Activated CD4-positive, alpha-beta T cell treated with anti-CD3 and anti-CD28 coated beads for 24 hours (primary cell): Measurements from ENCODE around the gene STAT1.
"Not testable (repeated sequence)": the region's sequence is repeated elsewhere in the genome, so short reads cannot be mapped to it uniquely, and the experiment has no call there.

Experiments
- DNase-seq, 2 donors: peaks; one replicate each; pipeline ENCODE4 v3.0.0-alpha.2; 2020; ENCODE audit warnings: low read depth in 2 of 2

STAT1 gene

GRCh38 chr2:190981733-190982132 lies 32.2 kb downstream of the STAT1 start:
- DNase-seq = no peak

GRCh38 chr2:190981333-190981732 lies 32.6 kb downstream of the STAT1 start:
- no peak for DNase-seq

GRCh38 chr2:190980630-190981209 lies 33.3 kb downstream of the STAT1 start:
- no peak for DNase-seq

- DNase-seq = no peak
These were observed 33.9 kb downstream of the STAT1 start for GRCh38 chr2:190979906-190980629.

- DNase-seq = no peak
These were observed 35.5 kb downstream of the STAT1 start for GRCh38 chr2:190978389-190979053.

- no peak for DNase-seq
These were observed 36.5 kb downstream of the STAT1 start for GRCh38 chr2:190977505-190977904.

- no peak for DNase-seq
These were observed 37.5 kb downstream of the STAT1 start for GRCh38 chr2:190976521-190976920.

- DNase-seq = no peak
These were observed 39.2 kb downstream of the STAT1 start for GRCh38 chr2:190974629-190975361.

GRCh38 chr2:190973726-190974628 lies 40.0 kb downstream of the STAT1 start:
- no peak for DNase-seq

- no peak for DNase-seq
These were observed 40.7 kb downstream of the STAT1 start for GRCh38 chr2:190973262-190973661.

GRCh38 chr2:190972846-190973245 lies 41.1 kb downstream of the STAT1 start:
- DNase-seq = no peak

- DNase-seq = no peak
These were observed 41.8 kb downstream of the STAT1 start for GRCh38 chr2:190972213-190972612.

- DNase-seq = no peak
These were observed 43.0 kb downstream of the STAT1 start for GRCh38 chr2:190970873-190971506.

GRCh38 chr2:190970160-190970559 lies 43.8 kb downstream of the STAT1 start:
- DNase-seq = no peak

GRCh38 chr2:190968522-190968921 lies 45.4 kb downstream of the STAT1 start:
- no peak for DNase-seq

- DNase-seq = no peak
These were observed 48.3 kb downstream of the STAT1 start for GRCh38 chr2:190965580-190966222.

- no peak for DNase-seq
These were observed 49.7 kb downstream of the STAT1 start for GRCh38 chr2:190964170-190964795.

- no peak for DNase-seq
These were observed 50.9 kb downstream of the STAT1 start for GRCh38 chr2:190963088-190963487.

- DNase-seq = no peak
These were observed 52.0 kb downstream of the STAT1 start for GRCh38 chr2:190961918-190962487.

GRCh38 chr2:190961117-190961516 lies 52.9 kb downstream of the STAT1 start:
- not testable (repeated sequence) for DNase-seq
